ENCODE data around the gene TBC1D16. TPM values are rescaled to one million over a fixed set of nuclear protein-coding genes. Genes with fewer than 3 reads are reported as not detected.
A peak's percentile ranks its signal among the peaks of the same experiment; 100 is the strongest.

The TBC1D16 gene
- total and polyA plus RNA-seq, 12 donors: 4.8 to 23.3 (median 17.0) TPM

GRCh38 chr17:79944251-79944812 is 91.3 kb downstream of the TBC1D16 start:
- 94 to 96% methylated on average over 23 of the region's 23 CpGs for WGBS, 2 donors
- intact Hi-C loops (cut with DNase I): no loop called here
- H3K27ac ChIP-seq: no peak overlapping the region
- TF ChIP-seq CTCF (IDR thresholded peaks at IDR 0.05): no peak
- no peaks in the 10 kb centered on the region for H3K27me3 ChIP-seq
- H3K4me1 ChIP-seq: peaks cover 0 to 11% (median 0%) of the 10 kb centered on the region in 9 donors
- H3K9me3 ChIP-seq: no peaks in the 10 kb centered on the region
- DNase-seq (no peak), ATAC-seq (no peak)
- peaks cover 0 to 83% (median 18%) of the 10 kb centered on the region in 9 donors for H3K36me3 ChIP-seq
- no peak overlapping the region for H3K4me3 ChIP-seq

DNA sequence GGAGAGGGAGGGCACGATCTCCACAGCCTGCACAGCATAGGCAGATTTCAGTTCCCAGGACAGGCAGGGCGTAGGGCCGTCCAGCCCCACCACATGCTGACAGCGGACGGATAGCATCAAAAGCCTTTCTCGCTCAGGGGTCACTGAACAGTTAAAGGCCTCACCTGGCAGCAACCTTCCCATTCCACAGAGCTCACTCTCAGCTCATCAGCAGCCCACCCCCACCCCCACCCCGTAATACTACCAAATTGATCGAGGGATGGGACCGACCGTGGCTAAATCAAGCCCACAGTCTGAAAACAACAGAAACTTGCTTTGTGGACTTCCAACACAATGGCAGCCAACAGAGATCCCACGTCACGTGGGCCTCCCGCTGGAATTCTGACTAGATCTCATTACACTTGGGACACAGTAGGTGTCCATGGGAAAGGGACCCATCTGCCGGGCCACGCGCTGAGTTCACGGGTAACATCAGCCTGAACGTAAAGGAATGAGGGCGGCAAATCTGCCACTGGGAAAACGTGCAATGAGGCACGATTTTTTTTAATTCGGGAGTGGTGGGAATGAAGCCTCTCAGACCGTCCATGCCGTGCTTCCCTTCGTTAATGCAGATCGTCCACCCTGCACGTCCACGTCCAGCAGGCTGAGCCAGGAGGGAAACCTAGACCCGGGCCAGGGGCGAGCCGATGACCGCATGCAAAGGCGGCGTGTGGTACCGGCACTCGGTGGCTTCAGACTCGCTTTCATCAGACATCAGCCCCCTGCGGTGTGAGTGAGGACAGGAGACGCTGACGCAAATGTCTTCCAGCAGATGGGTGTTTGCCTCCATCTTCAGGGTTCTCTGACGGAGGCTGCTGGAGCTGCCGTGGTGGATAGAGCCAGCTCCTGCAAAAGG is 92.1 kb downstream of the TBC1D16 start:
- Histone ChIP-seq H3K9me3 (no peaks in the 10 kb centered on the region), H3K27me3 (no peaks in the 10 kb centered on the region), H3K4me3 (no peak overlapping the region), H3K27ac (no peak overlapping the region), H3K4me1 (peaks cover 0 to 11% (median 0%) of the 10 kb centered on the region in 9 donors), H3K36me3 (peaks cover 0 to 76% (median 15%) of the 10 kb centered on the region in 9 donors)
- WGBS, 2 donors: 93 to 95% methylated on average over 42 of the region's 42 CpGs
- ATAC-seq (peak in 1 of 8 donors; percentile 13), DNase-seq (no peak)
- TF ChIP-seq CTCF (IDR thresholded peaks at IDR 0.05): no peak
- intact Hi-C loops (cut with DNase I): no loop called here

GRCh38 chr17:79942591-79943346 is 92.9 kb downstream of the TBC1D16 start:
- Histone ChIP-seq H3K9me3 (no peaks in the 10 kb centered on the region), H3K27me3 (no peaks in the 10 kb centered on the region), H3K4me3 (no peak overlapping the region), H3K27ac (no peak overlapping the region), H3K36me3 (peaks cover 0 to 69% (median 12%) of the 10 kb centered on the region in 9 donors), H3K4me1 (peaks cover 0 to 11% (median 4%) of the 10 kb centered on the region in 9 donors)
- TF ChIP-seq CTCF (IDR thresholded peaks at IDR 0.05): no peak
- intact Hi-C loops (cut with DNase I): no loop called here
- WGBS, 2 donors: 62 to 65% methylated on average over 35 of the region's 35 CpGs
- DNase-seq (peak in 1 of 2 donors; percentile 27), ATAC-seq (peak in 5 of 8 donors; percentile 25 to 84 (median 38))

GRCh38 chr17:79942011-79942405 is 93.7 kb downstream of the TBC1D16 start:
- no peaks in the 10 kb centered on the region for H3K27me3 ChIP-seq
- H3K4me3 ChIP-seq: no peak overlapping the region
- 92 to 94% methylated on average over 22 of the region's 22 CpGs for WGBS, 2 donors
- no peak overlapping the region for H3K27ac ChIP-seq
- H3K9me3 ChIP-seq: no peaks in the 10 kb centered on the region
- DNase-seq (peak in 1 of 2 donors; percentile 8), ATAC-seq (no peak)
- peaks cover 0 to 18% (median 6%) of the 10 kb centered on the region in 9 donors for H3K4me1 ChIP-seq
- intact Hi-C loops (cut with DNase I): no loop called here
- TF ChIP-seq CTCF (IDR thresholded peaks at IDR 0.05): no peak
- peaks cover 0 to 61% (median 6%) of the 10 kb centered on the region in 9 donors for H3K36me3 ChIP-seq
